Activated CD4-positive, alpha-beta T cell treated with anti-CD3 and anti-CD28 coated beads for 4 hours (primary cell): Measurements from ENCODE around the gene SLC26A4.

Experiments
- DNase-seq, 2 donors: peaks; one replicate each; pipeline ENCODE4 v3.0.0-alpha.2; 2020

The SLC26A4 gene

DNA sequence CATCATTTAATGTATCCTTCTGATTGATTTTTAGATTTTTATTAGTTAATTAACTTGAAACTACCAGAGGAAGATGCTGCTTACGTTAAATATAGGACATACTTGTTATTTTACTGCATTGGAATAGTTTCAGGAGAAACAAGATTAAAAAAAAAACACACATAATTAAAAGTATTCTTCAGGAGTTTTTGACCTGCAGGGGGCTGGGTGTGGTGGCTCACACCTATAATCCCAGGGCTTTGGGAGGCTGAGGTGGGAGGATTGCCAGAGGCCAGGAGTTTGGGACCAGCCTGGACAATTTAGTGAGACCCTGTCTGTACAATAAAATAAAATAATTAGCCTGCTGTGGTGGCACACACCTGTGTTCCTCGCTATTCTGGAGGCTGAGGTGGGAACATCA is 94.0 kb downstream of the SLC26A4 start:
- DNase-seq: no peak

DNA sequence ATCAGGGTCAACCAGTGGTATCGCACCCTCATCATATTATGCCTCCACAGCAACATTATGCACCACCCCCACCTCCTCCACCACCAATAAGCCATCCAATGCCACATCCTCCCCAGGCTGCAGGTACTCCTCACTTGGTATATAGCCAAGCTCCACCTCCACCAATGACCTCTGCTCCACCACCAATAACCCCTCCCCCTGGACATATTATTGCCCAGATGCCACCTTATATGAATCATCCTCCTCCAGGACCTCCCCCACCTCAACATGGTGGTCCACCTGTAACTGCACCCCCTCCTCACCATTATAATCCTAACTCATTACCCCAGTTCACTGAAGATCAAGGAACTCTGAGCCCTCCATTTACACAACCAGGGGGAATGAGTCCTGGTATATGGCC is 98.0 kb downstream of the SLC26A4 start:
- DNase-seq: no peak

DNA sequence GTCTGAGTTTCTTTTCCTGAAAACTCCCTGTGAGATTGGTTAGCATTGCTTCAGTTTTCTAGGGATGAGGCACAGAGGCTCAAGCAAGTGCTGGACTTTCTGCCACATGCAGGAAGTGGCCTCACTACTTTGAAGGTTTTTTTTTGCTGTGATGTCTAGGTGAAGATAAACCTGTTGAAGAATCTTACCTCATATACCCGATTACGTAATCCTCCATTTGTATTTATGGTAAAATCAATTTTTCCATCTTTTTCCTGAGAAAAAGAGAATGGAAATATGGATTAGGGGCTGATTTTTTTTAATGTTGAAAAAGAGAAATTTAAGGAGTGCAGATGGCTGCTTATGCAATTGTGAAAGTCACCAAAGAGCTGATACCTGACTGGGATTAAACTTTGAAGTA is 106.8 kb downstream of the SLC26A4 start:
- DNase-seq: no peak
